Right lobe of liver (tissue), 4 donors: ENCODE results near the gene RAPGEF2.

Source experiments
- POLR2A ChIP-seq: fragments of 450-650 bp; IDR thresholded peaks from one replicate; pipeline ENCODE4 v1.6.1; 2017; ENCODE audit warnings: antibody characterized with exemption, mild to moderate bottlenecking
- TF ChIP-seq, protein P1 (sequence below), 4 donors: fragments of 200-600 bp in 3 of 4; fragments of 450-650 bp in 1 of 4; IDR thresholded peaks; one replicate each; pipeline versions ENCODE4 v1.5.1 to v1.8.0; 2016 to 2022; ENCODE audit warnings: antibody characterized with exemption in 4 of 4, mild to moderate bottlenecking in 2 of 4
- donor health status: DM: no; HTN: no; CAD: no.
- donor health status: DM: no; HTN: no; CAD: no.
- donor health status: DM: no; HTN: yes; CAD: no.

- no peak for TF ChIP-seq POLR2A
- TF ChIP-seq, protein P1, sequence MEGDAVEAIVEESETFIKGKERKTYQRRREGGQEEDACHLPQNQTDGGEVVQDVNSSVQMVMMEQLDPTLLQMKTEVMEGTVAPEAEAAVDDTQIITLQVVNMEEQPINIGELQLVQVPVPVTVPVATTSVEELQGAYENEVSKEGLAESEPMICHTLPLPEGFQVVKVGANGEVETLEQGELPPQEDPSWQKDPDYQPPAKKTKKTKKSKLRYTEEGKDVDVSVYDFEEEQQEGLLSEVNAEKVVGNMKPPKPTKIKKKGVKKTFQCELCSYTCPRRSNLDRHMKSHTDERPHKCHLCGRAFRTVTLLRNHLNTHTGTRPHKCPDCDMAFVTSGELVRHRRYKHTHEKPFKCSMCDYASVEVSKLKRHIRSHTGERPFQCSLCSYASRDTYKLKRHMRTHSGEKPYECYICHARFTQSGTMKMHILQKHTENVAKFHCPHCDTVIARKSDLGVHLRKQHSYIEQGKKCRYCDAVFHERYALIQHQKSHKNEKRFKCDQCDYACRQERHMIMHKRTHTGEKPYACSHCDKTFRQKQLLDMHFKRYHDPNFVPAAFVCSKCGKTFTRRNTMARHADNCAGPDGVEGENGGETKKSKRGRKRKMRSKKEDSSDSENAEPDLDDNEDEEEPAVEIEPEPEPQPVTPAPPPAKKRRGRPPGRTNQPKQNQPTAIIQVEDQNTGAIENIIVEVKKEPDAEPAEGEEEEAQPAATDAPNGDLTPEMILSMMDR (IDR thresholded peaks at IDR 0.05): no peak
Measured at GRCh38 chr4:159341522-159341921, 238.6 kb downstream of the RAPGEF2 start.
